Endothelial cell of umbilical vein (primary cell): Measurements from ENCODE around the gene ZNF280C.

Experiments used
- EZH2 ChIP-seq: IDR thresholded peaks from 2 replicates; pipeline ENCODE4 v1.6.1; 2012; ENCODE audit warnings: borderline replicate concordance, low read depth, mild to moderate bottlenecking, moderate library complexity, low read length, inconsistent platforms; ENCODE audit not compliant: severe bottlenecking
- GATA2 ChIP-seq: IDR thresholded peaks from 2 replicates; pipeline ENCODE4 v1.7.0; 2011; ENCODE audit warnings: low read depth, mild to moderate bottlenecking, moderate library complexity, mixed read lengths, low read length; ENCODE audit not compliant: insufficient read length, insufficient read depth
- JUN ChIP-seq: IDR thresholded peaks from 2 replicates; pipeline ENCODE4 v1.6.1; 2011; ENCODE audit warnings: borderline replicate concordance, low read depth; ENCODE audit not compliant: insufficient read length, insufficient read depth
- MYC ChIP-seq: IDR thresholded peaks from one replicate; pipeline ENCODE4 v1.6.1; 2011; ENCODE audit warnings: mild to moderate bottlenecking, low read depth, low read length
- POLR2A ChIP-seq: IDR thresholded peaks from 2 replicates; pipeline ENCODE4 v1.6.1; 2012; ENCODE audit warnings: low read depth, mild to moderate bottlenecking, control low read depth, low read length
- POLR2AphosphoS5 ChIP-seq: IDR thresholded peaks from 2 replicates; pipeline ENCODE4 v1.6.1; 2012; ENCODE audit warnings: low read depth, mild to moderate bottlenecking, control low read depth, low read length, moderate library complexity; ENCODE audit not compliant: insufficient read depth
- TF ChIP-seq, protein P1 (sequence below), 2 donors: IDR thresholded peaks; 1 replicate in 1 of 2; 2 replicates in 1 of 2; pipeline ENCODE4 v1.5.1; 2011; ENCODE audit warnings: low read length in 2 of 2, mild to moderate bottlenecking in 2 of 2, moderate library complexity in 2 of 2, control low read depth in 1 of 2, inconsistent platforms in 1 of 2, low read depth in 1 of 2; ENCODE audit not compliant: insufficient read depth in 1 of 2; ENCODE audit errors: extremely low read depth in 1 of 2
- TF ChIP-seq, protein P2 (sequence below): IDR thresholded peaks from 2 replicates; pipeline ENCODE4 v1.6.1; 2011; ENCODE audit not compliant: insufficient read depth, insufficient read length

DNA sequence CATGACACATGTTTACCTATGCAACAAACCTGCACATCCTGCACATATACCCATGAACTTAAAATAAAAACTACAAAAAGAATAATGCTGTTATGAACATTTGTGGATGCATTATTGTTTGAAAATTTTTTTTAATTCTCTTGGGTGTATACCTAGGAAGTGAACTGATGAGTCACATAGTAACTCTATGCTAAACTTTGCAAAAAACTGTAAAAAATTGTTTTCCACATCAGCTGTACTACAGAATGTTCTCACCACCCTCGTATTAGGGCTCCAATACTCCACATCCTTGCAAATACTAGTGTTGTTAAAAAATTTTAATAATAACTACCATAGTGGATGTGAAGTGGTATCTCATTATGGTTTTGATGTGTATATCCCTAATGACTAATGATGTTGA is 33.3 kb upstream of the ZNF280C start:
- TF ChIP-seq POLR2A (no peak), MYC (no peak), EZH2 (no peak), POLR2AphosphoS5 (no peak), GATA2 (no peak), JUN (no peak)
- TF ChIP-seq, protein P1, sequence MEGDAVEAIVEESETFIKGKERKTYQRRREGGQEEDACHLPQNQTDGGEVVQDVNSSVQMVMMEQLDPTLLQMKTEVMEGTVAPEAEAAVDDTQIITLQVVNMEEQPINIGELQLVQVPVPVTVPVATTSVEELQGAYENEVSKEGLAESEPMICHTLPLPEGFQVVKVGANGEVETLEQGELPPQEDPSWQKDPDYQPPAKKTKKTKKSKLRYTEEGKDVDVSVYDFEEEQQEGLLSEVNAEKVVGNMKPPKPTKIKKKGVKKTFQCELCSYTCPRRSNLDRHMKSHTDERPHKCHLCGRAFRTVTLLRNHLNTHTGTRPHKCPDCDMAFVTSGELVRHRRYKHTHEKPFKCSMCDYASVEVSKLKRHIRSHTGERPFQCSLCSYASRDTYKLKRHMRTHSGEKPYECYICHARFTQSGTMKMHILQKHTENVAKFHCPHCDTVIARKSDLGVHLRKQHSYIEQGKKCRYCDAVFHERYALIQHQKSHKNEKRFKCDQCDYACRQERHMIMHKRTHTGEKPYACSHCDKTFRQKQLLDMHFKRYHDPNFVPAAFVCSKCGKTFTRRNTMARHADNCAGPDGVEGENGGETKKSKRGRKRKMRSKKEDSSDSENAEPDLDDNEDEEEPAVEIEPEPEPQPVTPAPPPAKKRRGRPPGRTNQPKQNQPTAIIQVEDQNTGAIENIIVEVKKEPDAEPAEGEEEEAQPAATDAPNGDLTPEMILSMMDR (IDR thresholded peaks at IDR 0.05; ENCODE audit: extremely low read depth in 1 of 2, insufficient read depth in 1 of 2, low read depth in 1 of 2, low read length in 2 of 2) = no peak
- TF ChIP-seq, protein P2, sequence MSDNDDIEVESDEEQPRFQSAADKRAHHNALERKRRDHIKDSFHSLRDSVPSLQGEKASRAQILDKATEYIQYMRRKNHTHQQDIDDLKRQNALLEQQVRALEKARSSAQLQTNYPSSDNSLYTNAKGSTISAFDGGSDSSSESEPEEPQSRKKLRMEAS = no peak
